Transverse colon (tissue), 4 donors: ENCODE data around the gene WWC1. TPM values are rescaled to one million over a fixed set of nuclear protein-coding genes. Genes with fewer than 3 reads are reported as not detected.
"Not testable (repeated sequence)": the region's sequence is repeated elsewhere in the genome, so short reads cannot be mapped to it uniquely, and the experiment has no call there.

Source experiments
- DNase-seq: peaks from one replicate; pipeline ENCODE4 v3.0.0-alpha.2; 2019
- H3K27ac ChIP-seq, 4 donors: fragments of 200-600 bp; sonication (generic); 2 replicates each; pipeline ENCODE4 v1.5.1; 2016 to 2018; ENCODE audit warnings: inconsistent platforms in 4 of 4
- H3K27me3 ChIP-seq: fragments of 200-600 bp; sonication (generic); 2 replicates; pipeline ENCODE4 v1.5.1; 2017; ENCODE audit warnings: inconsistent platforms
- H3K36me3 ChIP-seq, 4 donors: fragments of 200-600 bp; sonication (generic); 2 replicates each; pipeline ENCODE4 v1.5.1; 2017 to 2019; ENCODE audit warnings: inconsistent platforms in 4 of 4
- H3K4me1 ChIP-seq, 4 donors: fragments of 200-600 bp; sonication (generic); 2 replicates each; pipeline ENCODE4 v1.5.1; 2017 to 2020; ENCODE audit warnings: inconsistent platforms in 4 of 4
- H3K4me3 ChIP-seq, 4 donors: fragments of 200-600 bp; sonication (generic); 1 replicate in 1 of 4; 2 replicates in 3 of 4; pipeline versions ENCODE4 v1.5.1 to v1.6.1; 2017 to 2019; ENCODE audit warnings: inconsistent platforms in 4 of 4
- H3K9me3 ChIP-seq, 2 donors: fragments of 200-600 bp; sonication (generic); 2 replicates each; pipeline ENCODE4 v1.5.1; 2017 to 2019; ENCODE audit warnings: inconsistent platforms in 2 of 2
- CTCF ChIP-seq, 5 experiments: fragments of 200-600 bp in 3 of 5; fragments of 450-650 bp in 2 of 5; sonication (generic) in 3 of 5; IDR thresholded peaks; 1 replicate in 2 of 5; 2 replicates in 3 of 5; pipeline ENCODE4 v1.5.1; 2016 to 2017; ENCODE audit warnings: antibody characterized with exemption in 5 of 5, inconsistent platforms in 3 of 5, mild to moderate bottlenecking in 2 of 5, moderate library complexity in 1 of 5
- EP300 ChIP-seq: sonication (generic); formaldehyde crosslinking; IDR thresholded peaks from one replicate; pipeline ENCODE4 v1.6.1; 2017; ENCODE audit warnings: antibody characterized with exemption, low read depth
- POLR2A ChIP-seq: fragments of 450-650 bp; IDR thresholded peaks from one replicate; pipeline ENCODE4 v1.6.1; 2016; ENCODE audit warnings: antibody characterized with exemption, mild to moderate bottlenecking, moderate library complexity
- POLR2AphosphoS5 ChIP-seq, 3 donors: sonication (generic); formaldehyde crosslinking; IDR thresholded peaks; one replicate each; pipeline ENCODE4 v1.6.1; 2016; ENCODE audit warnings: antibody characterized with exemption in 3 of 3
- WGBS, 2 donors: methylation state at CpG; one replicate each; pipeline ENCODE4 v1.1.5; 2018; ENCODE audit warnings: low coverage in 1 of 2; 5-methylcytosine and 5-hydroxymethylcytosine counted together
- in situ Hi-C, 4 donors: fragments of 200-750 bp; cut with MboI; loops; one replicate each; pipeline versions ENCODE4 v1.15.0 to v1.15.1; 2017; ENCODE audit warnings: low sequenced_read_pairs in 3 of 4, low pct_ligation_motif_present in 1 of 4, low pct_unique_long_range_greater_than_20kb in 1 of 4
- intact Hi-C: fragments of 100-400 bp; cut with DNase I; formaldehyde crosslinking; loops from one replicate; pipeline ENCODE4 v1.15.1; 2023; ENCODE audit warnings: low total_unique reads
- total RNA-seq, 4 donors: library from RNA; depleted of rRNA; stranded (reverse); fragments of >200 nt; gene quantifications; one replicate each; pipeline ENCODE4 v1.1.0, GENCODE V29; 2016

The WWC1 gene
- total RNA-seq, 4 donors from 2014 or later: 10.1 to 34.8 (median 16.8) TPM

DNA sequence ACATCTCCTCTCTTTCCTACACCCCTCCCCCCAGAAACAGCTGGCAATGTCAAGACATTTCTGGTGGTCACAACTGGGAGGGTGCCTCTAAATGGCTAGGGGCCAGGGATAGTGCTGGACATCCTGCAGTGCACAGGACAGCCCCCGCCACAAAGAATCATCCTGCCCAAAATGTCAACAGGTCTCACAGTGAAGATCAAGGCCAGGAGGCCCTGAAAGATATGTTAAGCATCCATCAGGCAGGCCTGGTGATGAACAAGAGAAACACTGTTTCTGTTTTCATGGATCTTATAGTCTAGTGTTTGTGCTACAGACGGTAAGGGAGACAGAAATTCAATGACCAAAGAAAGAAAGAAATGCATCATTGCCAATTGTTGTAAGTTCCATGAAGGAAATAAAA is 45.9 kb downstream of the WWC1 start:
- 89 to 100% methylated on average over 1 to 2 of the region's 2 CpGs for WGBS, 2 donors
- in situ Hi-C loops (no loop called here), intact Hi-C loops (no loop called here)
- DNase-seq: no peak
- Histone ChIP-seq H3K27ac (no peak overlapping the region), H3K36me3 (no peaks in the 10 kb centered on the region), H3K27me3 (no peaks in the 10 kb centered on the region), H3K4me1 (no peaks in the 10 kb centered on the region), H3K9me3 (no peaks in the 10 kb centered on the region), H3K4me3 (no peak overlapping the region)
- TF ChIP-seq EP300 (no peak), POLR2A (no peak), POLR2AphosphoS5 (IDR thresholded peaks at IDR 0.05) (no peak), CTCF (IDR thresholded peaks at IDR 0.05) (no peak)

DNA sequence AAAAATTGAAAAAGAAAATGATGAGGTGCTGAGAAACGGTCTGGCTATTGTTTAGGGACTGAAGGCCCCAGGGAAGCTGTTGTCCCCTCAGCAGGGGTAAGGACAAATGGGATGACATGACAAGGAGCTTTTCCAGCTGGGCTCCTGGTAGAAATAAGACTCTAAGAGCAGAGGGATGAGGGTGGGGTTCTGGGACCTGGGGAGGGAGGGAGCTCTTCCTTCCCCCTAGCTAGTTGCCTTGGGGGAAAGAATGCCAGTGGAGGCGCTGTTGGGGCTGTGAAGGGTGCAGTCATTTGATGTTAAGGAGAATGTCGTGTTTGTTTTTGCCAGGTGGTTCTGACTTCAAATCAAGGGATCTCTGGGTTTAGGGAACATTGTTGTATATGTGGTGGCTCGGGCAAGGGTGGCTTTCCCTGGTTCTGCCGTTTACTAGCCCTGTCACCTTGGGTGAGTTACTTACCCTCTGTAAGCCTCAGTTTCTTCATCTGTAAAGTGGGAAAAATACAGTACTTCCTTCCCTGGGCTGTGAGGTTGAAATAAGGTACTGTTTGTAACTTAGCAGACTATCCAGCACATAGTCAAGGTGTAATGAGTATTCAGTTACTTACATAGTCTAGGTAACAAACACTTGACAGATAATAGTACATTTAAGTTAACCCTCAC is 47.8 kb downstream of the WWC1 start:
- Histone ChIP-seq H3K9me3 (no peaks in the 10 kb centered on the region), H3K4me1 (peaks cover 0 to 10% (median 2%) of the 10 kb centered on the region in 4 donors), H3K27me3 (no peaks in the 10 kb centered on the region), H3K4me3 (no peak overlapping the region), H3K27ac (no peak overlapping the region), H3K36me3 (no peaks in the 10 kb centered on the region)
- no peak for DNase-seq
- in situ Hi-C loops (no loop called here), intact Hi-C loops (no loop called here)
- 63 to 70% methylated on average over 3 to 5 of the region's 5 CpGs for WGBS, 2 donors
- no peak for TF ChIP-seq EP300
- TF ChIP-seq POLR2AphosphoS5 (IDR thresholded peaks at IDR 0.05): no peak
- TF ChIP-seq POLR2A: no peak
- TF ChIP-seq CTCF (IDR thresholded peaks at IDR 0.05): no peak

- DNase-seq, H3K36me3 ChIP-seq, H3K4me1 ChIP-seq, H3K27me3 ChIP-seq, H3K27ac ChIP-seq, H3K9me3 ChIP-seq, intact Hi-C loops, in situ Hi-C loops, H3K4me3 ChIP-seq: not testable (repeated sequence)
- WGBS, 2 donors: 95 to 100% methylated on average over 1 to 3 of the region's 3 CpGs
These were observed 48.3 kb downstream of the WWC1 start for GRCh38 chr5:168339772-168340140.

GRCh38 chr5:168340487-168340886 is 49.0 kb downstream of the WWC1 start:
- Histone ChIP-seq H3K27me3 (no peaks in the 10 kb centered on the region), H3K9me3 (no peaks in the 10 kb centered on the region), H3K4me3 (no peak overlapping the region), H3K27ac (no peak overlapping the region), H3K36me3 (no peaks in the 10 kb centered on the region), H3K4me1 (peaks cover 0 to 10% (median 2%) of the 10 kb centered on the region in 4 donors)
- DNase-seq: no peak
- WGBS, 2 donors: 89 to 97% methylated on average over 1 of the region's 1 CpG
- in situ Hi-C loops (no loop called here), intact Hi-C loops (no loop called here)
- no peak for TF ChIP-seq POLR2A
- no peak for TF ChIP-seq POLR2AphosphoS5 (IDR thresholded peaks at IDR 0.05)

DNA sequence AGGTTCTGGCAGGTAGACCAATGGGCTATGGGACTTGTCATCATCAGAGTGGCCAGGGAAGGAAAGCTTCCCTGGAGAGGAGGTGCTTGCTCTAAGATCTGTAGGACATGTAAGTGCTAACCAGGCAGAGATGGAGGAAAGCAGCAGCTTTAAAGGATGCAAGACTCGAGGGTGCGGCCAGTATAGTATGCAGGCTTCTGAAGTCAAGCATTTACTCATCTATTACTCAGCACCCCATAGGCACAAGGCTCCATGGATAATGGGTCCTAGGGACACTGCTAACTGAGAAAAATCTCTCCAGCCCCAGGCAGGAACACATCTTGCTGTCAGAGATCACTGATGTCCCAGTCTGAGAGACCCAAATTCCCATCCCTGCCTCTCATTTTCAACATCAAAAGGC is 49.7 kb downstream of the WWC1 start:
- no peak for DNase-seq
- Histone ChIP-seq H3K27me3 (no peaks in the 10 kb centered on the region), H3K4me3 (no peak overlapping the region), H3K27ac (no peak overlapping the region), H3K4me1 (peaks cover 0 to 16% (median 3%) of the 10 kb centered on the region in 4 donors), H3K36me3 (no peaks in the 10 kb centered on the region), H3K9me3 (no peaks in the 10 kb centered on the region)
- WGBS, 2 donors: 87% methylated on average over 2 of the region's 2 CpGs; no CpG with 5 or more reads in 1 of the 2 donors
- intact Hi-C loops: no loop called here
- in situ Hi-C loops: no loop called here
- TF ChIP-seq POLR2AphosphoS5 (IDR thresholded peaks at IDR 0.05): no peak
- no peak for TF ChIP-seq CTCF (IDR thresholded peaks at IDR 0.05)
- TF ChIP-seq EP300: no peak
- no peak for TF ChIP-seq POLR2A
